Measurements from ENCODE around the gene NNT.
"Not testable (repeated sequence)": the region's sequence is repeated elsewhere in the genome, so short reads cannot be mapped to it uniquely, and the experiment has no call there.

NNT gene

DNA sequence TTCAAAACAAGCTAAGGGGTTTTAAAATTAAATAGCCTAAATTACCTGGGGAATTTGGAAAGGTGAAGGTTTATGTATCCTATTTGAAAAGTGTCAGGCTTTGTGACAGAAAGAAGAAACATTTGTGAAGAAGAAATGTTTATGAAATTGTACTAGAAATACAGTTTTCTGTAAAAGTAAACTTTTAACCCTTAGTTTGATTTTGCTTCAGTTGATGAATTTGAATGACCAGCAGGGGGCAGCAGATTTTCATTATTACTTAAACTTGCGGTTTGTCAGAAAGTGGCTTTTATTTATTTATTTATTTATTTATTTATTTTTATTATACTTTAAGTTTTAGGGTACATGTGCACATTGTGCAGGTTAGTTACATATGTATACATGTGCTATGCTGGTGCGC lies 58.1 kb downstream of the NNT start:
- DNase-seq (ENCODE audit: insufficient read length, low spot score) (no peak), FAIRE-seq (no peak)

DNA sequence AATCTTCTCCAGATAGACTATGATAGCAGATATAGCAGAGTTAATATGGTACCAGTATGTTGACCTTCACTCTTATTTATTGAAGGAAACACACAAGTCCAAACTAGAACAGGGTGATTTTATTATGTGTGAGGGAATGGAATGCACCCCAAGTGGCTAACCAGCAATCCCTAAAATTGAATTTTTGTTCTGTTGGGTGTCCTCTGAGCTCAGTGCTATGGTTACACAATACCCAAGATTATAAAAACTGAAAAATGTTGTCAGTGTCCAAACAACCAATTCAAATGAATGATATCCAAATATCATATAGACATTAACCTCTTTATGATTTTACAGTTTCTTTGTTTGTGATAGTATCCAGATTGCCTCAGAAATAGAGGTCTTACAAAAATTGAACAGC lies 60.9 kb downstream of the NNT start:
- FAIRE-seq: no peak
- DNase-seq (ENCODE audit: insufficient read length, low spot score): no peak

DNA sequence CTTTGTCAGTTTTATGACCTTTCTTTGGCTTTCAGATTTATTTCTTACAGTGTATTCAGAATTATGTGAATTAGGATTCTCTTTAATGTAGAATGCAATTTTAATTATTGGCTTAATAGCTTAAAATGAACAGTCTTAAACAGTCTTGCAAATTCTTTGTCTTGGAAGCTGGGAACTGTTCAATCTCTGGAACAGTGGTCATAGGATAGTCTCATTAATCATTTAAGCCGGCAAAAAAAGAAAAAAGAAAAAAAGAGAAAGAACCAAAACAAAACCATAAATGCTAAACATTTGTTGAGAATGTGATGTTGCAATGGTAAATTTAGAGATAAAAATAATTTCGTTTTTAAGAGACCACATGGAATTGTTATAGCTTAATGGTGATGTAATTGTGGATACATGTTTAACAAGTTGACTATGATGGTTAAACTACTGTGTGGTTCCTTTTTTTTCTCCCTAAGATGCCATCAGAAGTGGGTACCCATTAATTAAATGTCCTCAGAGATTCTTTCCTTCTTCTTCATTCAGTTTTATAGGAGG lies 61.6 kb downstream of the NNT start:
- DNase-seq (ENCODE audit: insufficient read length, low spot score): no peak
- no peak for FAIRE-seq

DNA sequence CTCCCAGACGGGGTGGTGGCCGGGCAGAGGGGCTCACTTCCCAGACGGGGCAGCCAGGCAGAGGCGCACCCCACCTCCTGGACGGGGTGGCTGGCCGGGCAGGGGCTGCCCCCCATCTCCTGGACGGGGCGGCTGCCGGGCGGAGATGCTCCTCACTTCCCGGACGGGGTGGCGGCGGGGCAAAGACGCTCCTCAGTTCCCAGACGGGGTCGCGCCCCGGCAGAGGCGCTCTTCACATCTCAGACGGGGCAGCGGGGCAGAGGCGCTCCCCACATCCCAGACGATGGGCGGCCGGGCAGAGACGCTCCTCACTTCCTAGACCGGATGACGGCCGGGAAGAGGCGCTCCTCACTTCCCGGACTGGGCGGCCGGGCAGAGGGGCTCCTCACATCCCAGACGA lies 62.8 kb downstream of the NNT start:
- FAIRE-seq; DNase-seq (ENCODE audit: insufficient read length, low spot score): not testable (repeated sequence)

DNA sequence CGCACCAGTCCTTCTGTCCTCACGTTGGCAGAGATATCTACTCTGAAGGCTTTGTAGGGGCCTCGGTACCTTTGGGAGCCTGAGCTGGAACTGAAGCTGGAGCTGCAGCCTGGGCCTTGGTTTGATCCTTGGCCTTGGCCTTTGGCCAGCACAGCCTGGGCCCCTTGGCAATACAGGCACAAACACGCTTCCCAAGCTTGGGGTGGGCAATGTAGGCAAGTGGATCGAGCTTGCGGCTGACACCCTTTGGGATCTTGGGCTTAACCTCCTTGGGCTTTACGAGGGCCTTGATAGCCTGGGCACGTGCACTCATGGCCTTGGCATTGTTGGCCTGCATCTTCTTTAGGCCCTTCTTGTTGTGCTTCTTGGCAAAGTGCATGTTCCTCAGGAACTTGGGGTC lies 63.7 kb downstream of the NNT start:
- DNase-seq (ENCODE audit: insufficient read length, low spot score); FAIRE-seq: not testable (repeated sequence)

DNA sequence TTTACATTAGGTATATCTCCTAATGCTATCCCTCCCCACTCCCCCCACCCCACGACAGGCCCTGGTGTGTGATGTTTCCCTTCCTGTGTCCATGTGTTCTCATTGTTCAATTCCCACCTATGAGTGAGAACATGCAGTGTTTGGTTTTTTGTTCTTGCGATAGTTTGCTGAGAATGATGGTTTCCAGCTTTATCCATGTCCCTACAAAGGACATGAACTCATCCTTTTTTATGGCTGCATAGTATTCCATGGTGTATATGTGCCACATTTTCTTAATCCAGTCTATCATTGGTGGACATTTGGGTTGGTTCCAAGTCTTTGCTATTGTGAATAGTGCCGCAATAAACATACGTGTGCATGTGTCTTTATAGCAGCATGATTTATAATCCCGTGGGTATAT lies 64.4 kb downstream of the NNT start:
- FAIRE-seq; DNase-seq (ENCODE audit: insufficient read length, low spot score): not testable (repeated sequence)

DNA sequence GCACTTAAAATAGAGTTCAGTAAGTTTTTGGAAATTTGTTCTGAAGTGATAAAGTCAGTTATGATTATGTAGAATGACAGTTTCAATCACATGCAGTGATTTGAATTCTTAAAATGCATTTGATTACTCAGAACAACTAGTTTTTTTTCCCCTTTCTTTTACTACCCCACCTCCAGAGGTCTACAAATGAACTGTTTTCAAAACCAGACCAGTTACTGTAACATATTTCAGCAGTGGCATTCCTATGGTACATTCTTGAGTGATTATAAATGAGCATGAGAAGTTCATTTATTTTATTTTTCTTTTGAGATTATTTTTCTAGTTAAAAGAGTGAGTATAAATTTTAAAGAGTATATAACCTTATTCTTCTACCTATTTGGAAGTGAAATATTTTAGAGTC lies 71.6 kb downstream of the NNT start:
- FAIRE-seq (no peak), DNase-seq (ENCODE audit: insufficient read length, low spot score) (no peak)

DNA sequence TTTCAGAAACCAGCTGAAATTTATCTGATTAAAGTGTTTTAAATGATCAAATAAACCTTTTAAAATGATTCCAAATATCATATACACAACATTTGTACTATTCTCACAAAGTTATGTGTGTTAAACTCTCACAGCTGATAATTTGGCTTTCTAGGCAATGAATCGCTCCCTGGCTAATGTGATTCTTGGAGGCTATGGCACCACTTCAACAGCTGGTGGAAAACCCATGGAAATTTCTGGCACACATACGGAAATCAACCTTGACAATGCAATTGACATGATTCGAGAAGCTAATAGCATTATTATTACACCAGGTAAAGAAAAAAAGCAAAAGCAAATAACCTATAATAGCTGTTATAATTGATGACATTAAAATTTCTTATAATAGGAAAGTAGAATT lies 72.4 kb downstream of the NNT start:
- FAIRE-seq (no peak), DNase-seq (ENCODE audit: insufficient read length, low spot score) (no peak)

DNA sequence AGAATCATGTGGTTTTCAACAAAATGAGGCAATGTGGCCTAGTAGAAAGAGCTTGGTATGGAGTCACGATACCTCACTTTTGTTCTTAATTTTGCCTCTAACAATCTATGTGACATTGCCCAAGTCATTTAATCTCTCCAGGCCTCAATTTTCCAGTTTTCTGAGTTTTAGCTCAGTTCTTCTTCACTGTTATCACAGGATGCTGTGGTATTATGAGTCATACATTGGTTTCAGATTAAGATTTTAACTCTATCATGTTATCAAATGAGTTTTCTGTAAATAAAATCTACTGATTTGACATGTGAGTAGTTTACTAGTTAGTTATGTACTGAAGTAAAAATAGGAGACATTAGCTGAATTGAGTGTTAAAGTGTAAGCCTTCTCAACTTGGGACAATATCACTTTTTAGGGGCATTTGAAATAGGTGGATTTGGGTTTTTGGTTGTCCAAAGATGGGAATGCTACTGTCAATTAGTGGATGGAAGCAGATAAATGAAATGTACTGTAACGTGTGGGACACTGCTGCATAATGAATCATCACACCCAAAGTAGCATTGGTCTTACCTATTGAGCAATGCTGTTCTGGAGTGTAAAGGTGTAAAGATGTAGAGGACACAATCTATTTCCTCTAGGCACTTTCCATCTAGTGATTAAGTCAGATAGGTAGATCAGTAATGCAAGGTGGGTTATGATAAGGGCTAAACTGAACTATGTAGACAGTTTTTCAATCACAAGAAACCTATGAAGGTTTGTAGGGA lies 73.3 kb downstream of the NNT start:
- FAIRE-seq (no peak), DNase-seq (ENCODE audit: insufficient read length, low spot score) (no peak)

DNA sequence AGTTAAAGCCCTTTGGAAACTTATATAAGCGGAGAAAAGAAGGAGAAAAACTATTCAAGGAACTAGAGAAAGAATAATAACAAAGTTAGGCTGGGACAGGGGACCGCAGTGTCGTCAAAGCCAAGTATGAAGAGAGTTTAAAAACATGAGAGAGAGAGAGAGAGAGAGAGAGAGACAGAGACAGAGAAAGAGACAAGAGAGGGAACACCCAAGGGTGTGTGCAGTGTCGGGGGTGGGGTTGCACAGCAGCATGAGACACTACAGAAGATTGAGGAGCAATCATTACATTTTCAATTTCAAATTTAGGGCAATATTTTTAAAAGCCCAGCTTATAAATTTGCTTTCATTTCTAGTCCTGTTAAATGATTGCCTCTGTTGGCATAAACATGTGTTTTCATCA lies 74.3 kb downstream of the NNT start:
- DNase-seq (ENCODE audit: insufficient read length, low spot score) (no peak), FAIRE-seq (no peak)

DNA sequence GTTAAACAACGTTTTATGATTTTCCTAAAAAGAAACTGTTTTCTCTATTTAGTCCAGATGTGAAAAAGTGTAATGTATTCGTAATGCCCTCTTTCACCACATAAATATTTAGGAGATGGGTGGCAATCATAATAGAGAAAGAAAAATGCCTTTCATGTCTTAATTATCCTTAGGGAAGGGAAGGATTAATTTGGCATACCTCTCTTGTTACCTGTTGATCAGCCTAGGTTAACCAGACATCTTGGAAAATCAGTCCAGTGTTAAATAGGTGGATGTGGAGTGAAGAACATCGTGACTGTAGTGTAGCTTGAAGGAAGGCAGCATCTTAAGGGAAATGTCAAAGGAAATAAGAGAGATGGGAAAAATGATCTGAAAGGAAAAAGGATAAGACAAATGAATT lies 76.2 kb downstream of the NNT start:
- FAIRE-seq (no peak), DNase-seq (ENCODE audit: insufficient read length, low spot score) (no peak)

DNA sequence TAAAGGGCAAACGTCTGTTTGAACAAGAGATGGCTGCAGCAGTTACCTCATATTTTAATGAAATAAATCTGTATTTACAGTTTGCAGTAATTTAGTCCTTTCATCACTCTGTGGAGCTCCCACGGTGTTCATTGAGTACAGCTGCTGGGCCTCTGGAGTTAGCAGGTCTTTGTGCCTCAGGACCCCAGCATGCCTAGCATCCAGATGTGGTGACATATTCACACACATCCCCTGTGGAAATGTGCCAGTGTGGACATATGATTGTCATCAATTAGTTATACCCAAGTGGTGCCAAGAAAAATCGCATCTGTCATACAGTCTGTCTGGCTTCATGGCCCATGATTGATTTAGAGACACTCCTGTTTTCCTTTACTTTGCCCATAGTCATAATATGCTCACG lies 77.3 kb downstream of the NNT start:
- DNase-seq (ENCODE audit: insufficient read length, low spot score) (no peak), FAIRE-seq (no peak)

DNA sequence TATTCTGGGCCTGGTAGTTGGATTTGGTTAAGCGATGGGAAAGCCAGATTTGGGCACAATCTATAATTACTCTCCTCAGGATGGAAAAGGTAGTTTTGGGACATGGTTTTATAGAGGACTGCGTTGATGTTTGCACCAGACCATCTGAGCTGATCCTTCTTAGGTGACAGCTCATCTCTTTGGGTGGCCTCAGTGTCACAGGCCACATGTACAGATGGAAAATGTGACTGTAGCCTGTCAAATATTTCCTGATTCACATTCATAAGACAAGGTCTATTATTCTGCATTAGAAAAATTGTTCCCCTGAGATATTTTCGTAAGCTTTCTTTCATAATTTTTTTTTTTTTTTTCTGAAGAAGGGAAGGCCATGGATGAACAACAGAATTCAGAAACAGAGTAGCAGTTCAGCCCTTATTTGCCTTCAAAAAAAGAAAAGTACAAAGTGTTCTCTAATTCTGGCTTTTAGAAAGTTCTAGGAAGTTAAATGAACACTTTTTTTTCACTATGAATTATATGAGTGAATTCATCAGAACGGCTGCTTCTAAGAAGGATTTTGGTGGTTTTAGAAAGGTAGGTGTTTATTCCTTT lies 81.0 kb downstream of the NNT start:
- FAIRE-seq (no peak), DNase-seq (ENCODE audit: insufficient read length, low spot score) (no peak)

DNA sequence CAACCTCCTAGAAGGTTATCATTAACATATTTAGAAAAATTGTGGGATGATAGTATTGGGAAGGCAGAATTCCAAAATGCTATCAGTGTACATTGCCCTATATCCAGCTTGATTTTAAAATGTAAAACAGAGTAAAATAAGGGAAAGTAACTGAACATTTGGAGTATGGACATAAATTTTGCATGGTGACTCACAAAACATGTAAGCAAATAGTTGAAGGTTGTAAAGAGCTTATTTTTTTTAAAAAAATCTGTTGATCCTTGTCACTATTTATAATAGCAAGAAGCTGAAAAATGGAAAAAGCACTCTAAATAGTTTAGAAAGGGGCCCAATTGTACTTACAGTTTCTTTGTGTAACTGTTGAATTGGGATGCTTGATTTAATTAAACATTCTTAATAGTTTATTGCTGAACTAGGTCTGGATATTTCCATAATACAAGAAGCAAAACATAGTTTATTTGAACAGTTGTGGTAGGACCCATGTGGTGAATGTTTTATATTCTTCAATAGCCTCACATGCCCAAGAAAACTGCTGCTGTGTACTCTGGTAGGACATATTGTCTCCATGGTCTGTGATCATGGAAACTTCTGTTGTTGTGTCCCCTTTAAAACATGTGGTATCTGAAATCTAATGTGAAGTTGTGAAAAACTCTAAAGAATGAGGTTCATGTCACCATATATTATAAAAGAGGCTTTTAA lies 82.4 kb downstream of the NNT start:
- DNase-seq (ENCODE audit: insufficient read length, low spot score) (no peak), FAIRE-seq (peak; percentile 51)

DNA sequence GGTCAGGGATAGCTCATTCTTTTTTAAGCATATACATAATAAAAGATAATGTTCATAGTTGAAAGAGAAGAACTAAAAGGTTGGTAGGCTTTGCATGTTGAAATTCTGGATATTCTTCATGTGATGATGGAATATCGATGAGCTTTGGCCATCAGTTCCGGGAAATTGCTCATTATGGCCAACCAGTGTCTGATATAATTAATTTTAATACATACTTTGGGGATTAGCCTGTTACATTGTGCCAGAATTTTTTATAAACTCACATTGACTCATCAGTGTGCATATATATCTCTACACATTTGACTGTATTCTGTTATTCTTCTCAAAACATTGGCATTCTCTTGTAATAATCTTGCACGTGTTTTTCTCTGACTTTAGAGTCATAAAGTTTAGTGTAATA lies 84.3 kb downstream of the NNT start:
- DNase-seq (ENCODE audit: insufficient read length, low spot score) (no peak), FAIRE-seq (no peak)

DNA sequence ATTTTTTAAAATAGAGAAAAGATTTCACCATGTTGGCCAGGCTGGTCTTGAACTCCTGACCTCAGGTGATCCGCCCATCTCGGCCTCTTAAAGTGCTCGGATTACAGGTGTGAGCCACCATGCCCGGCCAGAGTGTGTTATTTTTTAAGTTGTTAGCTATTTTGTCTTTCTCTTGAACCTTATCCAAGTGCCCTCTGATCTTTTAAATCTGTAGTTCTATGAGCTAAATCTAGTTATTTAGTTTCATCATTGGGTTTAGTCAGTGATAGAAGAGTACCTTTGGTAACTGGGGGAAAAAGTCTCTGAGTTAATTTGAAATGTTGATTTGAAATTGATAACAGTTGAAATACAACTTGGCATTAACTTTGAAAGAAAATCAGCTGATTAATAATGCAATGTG lies 88.3 kb downstream of the NNT start:
- DNase-seq (ENCODE audit: insufficient read length, low spot score): no peak
- FAIRE-seq: no peak

DNA sequence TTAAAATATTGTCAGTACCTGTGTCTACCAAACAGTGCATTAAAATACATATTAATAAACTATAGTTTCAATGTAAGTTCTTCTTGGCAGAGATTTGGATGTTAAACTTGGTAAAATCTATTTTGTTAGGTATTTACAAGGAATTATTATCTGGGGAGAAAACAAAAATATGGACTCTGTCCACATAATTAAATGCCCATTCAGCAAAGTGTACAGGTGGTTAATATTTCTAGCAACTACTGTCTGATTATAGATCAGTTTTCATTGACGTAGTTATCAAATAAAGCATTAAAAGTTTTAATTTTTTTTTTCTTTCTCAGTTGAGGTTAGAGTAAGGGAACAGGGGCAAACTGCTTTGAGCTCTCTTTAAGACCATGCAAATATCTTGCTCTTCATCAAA lies 88.9 kb downstream of the NNT start:
- FAIRE-seq (no peak), DNase-seq (ENCODE audit: insufficient read length, low spot score) (no peak)

DNA sequence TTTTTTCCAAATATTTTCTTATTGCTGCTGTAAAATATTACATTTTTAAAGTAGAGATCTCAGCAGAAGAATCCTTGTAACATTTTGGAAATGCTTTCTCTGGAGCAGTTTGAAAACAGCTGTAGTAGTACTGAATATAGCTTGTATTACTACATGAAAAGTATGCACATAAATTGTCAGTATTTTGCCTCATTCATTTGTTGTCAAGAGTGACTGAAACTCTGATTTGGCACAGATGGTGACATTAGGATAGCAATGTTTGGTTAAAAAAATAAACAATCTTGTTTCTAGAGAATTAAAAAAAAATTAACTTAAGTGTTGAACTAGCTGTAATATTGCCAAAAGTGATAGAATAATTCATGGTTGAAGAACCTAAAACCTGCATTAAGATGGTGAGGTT lies 90.4 kb downstream of the NNT start:
- DNase-seq (ENCODE audit: insufficient read length, low spot score): no peak
- no peak for FAIRE-seq

DNA sequence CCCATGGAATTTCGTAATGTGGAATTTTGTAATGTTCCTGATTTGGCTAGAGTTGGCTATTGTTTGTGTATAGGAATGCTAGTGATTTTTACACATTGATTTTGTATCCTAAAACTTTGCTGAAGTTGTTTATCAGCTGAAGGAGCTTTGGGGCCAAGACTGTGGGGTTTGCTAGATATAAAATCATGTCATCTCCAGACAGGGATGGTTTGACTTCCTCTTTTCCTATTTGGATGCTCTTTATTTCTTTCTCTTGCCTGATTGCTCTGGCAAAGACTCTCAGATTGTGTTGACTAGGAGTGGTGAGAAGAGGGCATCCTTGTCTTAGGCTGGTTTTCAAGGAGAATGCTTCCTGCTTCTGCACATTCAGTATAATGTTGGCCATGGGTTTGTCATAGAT lies 91.0 kb downstream of the NNT start:
- FAIRE-seq: no peak

DNA sequence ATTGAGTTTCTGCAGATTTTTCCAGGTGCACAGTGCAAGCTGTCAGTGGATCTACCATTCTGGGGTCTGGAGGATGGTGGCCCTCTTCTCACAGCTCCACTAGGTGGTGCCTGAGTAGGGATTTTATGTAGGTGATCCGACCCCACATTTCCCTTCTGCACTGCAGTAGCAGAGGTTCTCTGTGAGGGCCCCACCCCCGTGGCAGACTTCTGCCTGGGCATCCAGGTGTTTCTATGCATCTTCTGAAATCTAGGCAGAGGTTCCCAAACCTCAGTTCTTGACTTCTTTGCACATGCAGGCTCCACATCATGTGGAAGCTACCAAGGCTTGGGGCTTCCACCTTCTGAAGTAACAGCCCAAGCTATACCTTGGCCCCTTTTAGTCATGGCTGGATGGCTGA lies 93.5 kb downstream of the NNT start:
- not testable (repeated sequence) for DNase-seq (ENCODE audit: insufficient read length, low spot score); FAIRE-seq

More for the DNA sequence above, 91.0 kb downstream of the NNT start:
- no peak for DNase-seq (ENCODE audit: insufficient read length, low spot score)

DNA sequence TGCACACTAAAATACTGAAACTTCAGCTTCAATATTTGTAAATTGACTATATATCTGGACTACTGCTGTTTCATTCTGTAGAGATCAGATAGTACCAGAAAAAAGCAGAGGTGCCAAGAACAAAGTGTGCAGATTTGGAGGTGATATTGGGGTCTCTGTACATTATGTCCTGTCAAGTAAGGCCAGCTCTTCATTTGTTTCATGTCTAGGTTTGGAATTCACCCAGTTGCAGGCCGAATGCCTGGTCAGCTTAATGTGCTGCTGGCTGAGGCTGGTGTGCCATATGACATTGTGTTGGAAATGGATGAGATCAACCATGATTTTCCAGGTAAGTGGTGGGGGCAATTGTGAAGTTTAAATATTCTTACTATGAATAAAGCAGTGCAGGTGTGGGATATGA lies 96.9 kb downstream of the NNT start:
- FAIRE-seq: no peak
- DNase-seq (ENCODE audit: insufficient read length, low spot score): no peak

DNA sequence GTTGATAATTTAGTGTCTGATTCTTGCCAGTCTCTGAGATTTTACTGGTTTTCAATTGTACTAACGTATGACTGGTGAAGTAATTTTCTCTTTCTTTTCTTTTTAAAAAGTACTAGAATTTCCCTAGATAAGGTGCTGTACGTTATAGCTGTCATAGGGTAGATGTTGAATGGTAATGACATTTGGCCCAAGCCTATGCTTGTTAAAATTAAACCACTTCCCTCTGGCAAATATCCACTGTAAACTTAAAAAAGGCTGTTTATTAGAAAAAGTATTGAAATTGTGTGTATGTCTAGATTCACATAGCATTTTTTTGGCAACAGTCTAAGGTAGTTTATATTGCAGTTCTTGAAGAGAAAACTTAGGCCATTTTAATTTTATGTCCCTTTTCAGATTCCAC lies 97.6 kb downstream of the NNT start:
- FAIRE-seq (no peak), DNase-seq (ENCODE audit: insufficient read length, low spot score) (no peak)
